Astrocyte (in vitro differentiated cells and primary cell): ENCODE measurements around the gene TPH2. TPM values are rescaled to one million over a fixed set of nuclear protein-coding genes. Genes with fewer than 3 reads are reported as not detected.

ENCODE experiments used
- DNase-seq: peaks from one replicate; pipeline ENCODE4 v3.0.0-alpha.2; 2010; ENCODE audit warnings: low read depth
- FAIRE-seq: peaks from 2 replicates; lab custom pipeline; 2011; peaks lifted over from hg19 to GRCh38; lab: Jason Lieb, UNC
- H2AFZ ChIP-seq: 2 replicates; pipeline ENCODE4 v1.6.0; 2012; ENCODE audit warnings: low read depth, low read length, inconsistent platforms
- H3K27ac ChIP-seq: 2 replicates; pipeline ENCODE4 v1.5.1; 2011; ENCODE audit warnings: low read depth, low read length, inconsistent platforms
- H3K27me3 ChIP-seq: 2 replicates; pipeline ENCODE4 v1.6.0; 2011; ENCODE audit warnings: low read length, inconsistent platforms; ENCODE audit not compliant: insufficient read depth
- H3K36me3 ChIP-seq: 2 replicates; pipeline ENCODE4 v1.5.1; 2011; ENCODE audit warnings: low read length, inconsistent platforms; ENCODE audit not compliant: insufficient read depth
- H3K4me1 ChIP-seq: 2 replicates; pipeline ENCODE4 v1.5.1; 2011; ENCODE audit warnings: low read length, inconsistent platforms; ENCODE audit not compliant: insufficient read depth
- H3K4me2 ChIP-seq: 2 replicates; pipeline ENCODE4 v1.6.0; 2012; ENCODE audit warnings: low read length, inconsistent platforms
- H3K4me3 ChIP-seq: 2 replicates; pipeline ENCODE4 v1.5.1; 2011; ENCODE audit warnings: low read depth, mild to moderate bottlenecking, low read length, inconsistent platforms; ENCODE audit not compliant: insufficient read depth
- H3K79me2 ChIP-seq: 2 replicates; pipeline ENCODE4 v1.6.0; 2012; ENCODE audit warnings: mild to moderate bottlenecking, low read length, inconsistent platforms; ENCODE audit not compliant: insufficient read depth
- H3K9ac ChIP-seq: 2 replicates; pipeline ENCODE4 v1.6.0; 2012; ENCODE audit warnings: mild to moderate bottlenecking, low read length, inconsistent platforms
- H3K9me3 ChIP-seq: 2 replicates; pipeline ENCODE4 v1.5.1; 2012; ENCODE audit warnings: low read depth, mild to moderate bottlenecking, low read length, inconsistent platforms; ENCODE audit not compliant: insufficient read depth
- H4K20me1 ChIP-seq: 2 replicates; pipeline ENCODE4 v1.6.0; 2012; ENCODE audit warnings: low read length, inconsistent platforms; ENCODE audit not compliant: insufficient read depth
- H3K27ac Mint-ChIP-seq: one replicate; pipeline ENCODE4 v1.8.0; 2021; ENCODE audit warnings: mild to moderate bottlenecking, mixed read lengths; ENCODE audit not compliant: unreplicated experiment
- H3K27me3 Mint-ChIP-seq: one replicate; pipeline ENCODE4 v1.8.0; 2021; ENCODE audit warnings: low read depth, mixed read lengths; ENCODE audit not compliant: unreplicated experiment
- H3K36me3 Mint-ChIP-seq: one replicate; pipeline ENCODE4 v1.8.0; 2021; ENCODE audit warnings: low read depth, mixed read lengths; ENCODE audit not compliant: unreplicated experiment
- H3K4me1 Mint-ChIP-seq: one replicate; pipeline ENCODE4 v1.8.0; 2021; ENCODE audit warnings: low read depth, mixed read lengths; ENCODE audit not compliant: unreplicated experiment
- H3K4me3 Mint-ChIP-seq: one replicate; pipeline ENCODE4 v1.8.0; 2021; ENCODE audit warnings: mild to moderate bottlenecking, moderate library complexity, mixed read lengths; ENCODE audit not compliant: unreplicated experiment
- H3K9me3 Mint-ChIP-seq: one replicate; pipeline ENCODE4 v1.8.0; 2021; ENCODE audit warnings: mild to moderate bottlenecking, mixed read lengths; ENCODE audit not compliant: unreplicated experiment
- CTCF ChIP-seq: IDR thresholded peaks from 2 replicates; pipeline ENCODE4 v1.5.1; 2011; ENCODE audit warnings: low read depth, mild to moderate bottlenecking, inconsistent platforms, low read length, moderate library complexity; ENCODE audit not compliant: insufficient read depth
- EZH2 ChIP-seq: IDR thresholded peaks from 2 replicates; pipeline ENCODE4 v1.6.1; 2012; ENCODE audit warnings: mild to moderate bottlenecking, low read length, inconsistent platforms; ENCODE audit not compliant: insufficient read depth
- total RNA-seq: library from RNA; stranded (reverse); gene quantifications from 2 replicates; pipeline ENCODE4 v1.2.1, GENCODE V29; 2021

Gene TPH2
- total RNA-seq, 1 donor from 2014 or later = 0.30 TPM

DNA sequence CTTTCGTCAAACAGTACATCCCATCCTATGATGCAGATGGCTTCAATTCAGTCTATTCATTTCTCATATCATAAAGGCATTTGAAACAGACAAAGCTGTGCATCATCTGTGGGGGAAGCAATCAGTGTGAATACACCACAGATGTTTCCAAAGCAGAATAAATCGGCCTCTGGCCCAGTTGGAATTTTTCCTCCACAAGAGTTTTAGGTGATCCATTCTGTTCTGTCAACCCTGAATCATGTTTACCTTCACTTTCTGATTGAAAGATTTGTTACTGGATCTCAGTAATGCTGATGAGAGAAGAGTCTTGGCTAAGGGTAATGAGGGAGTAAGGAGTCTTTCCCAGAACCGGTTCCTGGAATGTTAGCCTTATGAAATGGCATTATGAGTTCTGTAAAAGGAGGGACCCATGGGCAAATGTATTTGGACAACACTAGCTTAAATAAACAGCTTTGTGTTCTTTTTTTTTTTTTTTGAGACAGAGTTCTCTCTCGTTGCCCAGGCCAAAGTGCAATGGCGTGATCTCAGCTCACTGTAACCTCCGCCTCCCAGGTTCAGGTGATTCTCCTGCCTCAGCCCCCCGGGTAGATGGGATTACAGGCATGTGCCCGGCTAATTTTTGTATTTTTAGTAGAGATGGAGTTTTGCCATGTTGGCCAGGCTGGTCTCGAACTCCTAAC is 62.5 kb downstream of the TPH2 start:
- no peaks in the 10 kb centered on the region for H3K79me2 ChIP-seq
- no peaks in the 10 kb centered on the region for H3K9me3 ChIP-seq
- FAIRE-seq = no peak
- H3K27ac ChIP-seq = no peak overlapping the region
- no peak overlapping the region for H2AFZ ChIP-seq
- H3K4me3 ChIP-seq = no peak overlapping the region
- Mint-ChIP-seq H3K27ac (no peak overlapping the region), H3K4me3 (no peak overlapping the region), H3K36me3 (no peaks in the 10 kb centered on the region), H3K4me1 (peaks cover 15% of the 10 kb centered on the region), H3K27me3 (no peaks in the 10 kb centered on the region), H3K9me3 (no peaks in the 10 kb centered on the region)
- no peak overlapping the region for H3K9ac ChIP-seq
- H3K4me1 ChIP-seq = no peaks in the 10 kb centered on the region
- H3K27me3 ChIP-seq = no peaks in the 10 kb centered on the region
- no peak for DNase-seq
- no peak overlapping the region for H3K4me2 ChIP-seq
- H4K20me1 ChIP-seq = no peaks in the 10 kb centered on the region
- no peaks in the 10 kb centered on the region for H3K36me3 ChIP-seq
- no peak for TF ChIP-seq CTCF
- TF ChIP-seq EZH2 = no peak

DNA sequence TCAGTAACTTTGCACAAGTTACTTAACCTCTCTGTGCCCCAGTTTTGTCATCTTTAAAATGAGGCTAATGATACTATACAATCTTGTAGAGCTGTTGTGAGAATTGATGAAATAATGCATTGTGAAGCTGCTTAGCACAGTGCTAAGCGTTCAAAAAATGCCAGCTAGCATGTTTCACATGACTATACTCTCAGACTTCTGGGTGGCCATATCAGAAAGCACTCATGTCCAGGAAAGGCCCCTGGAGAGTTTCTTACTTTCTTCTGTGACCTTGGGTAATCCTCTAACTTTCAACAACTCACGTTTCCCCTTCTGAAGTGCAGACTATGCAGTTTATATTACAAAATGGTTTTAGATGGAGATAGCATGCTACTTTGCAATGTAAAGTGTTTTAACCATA is 68.1 kb downstream of the TPH2 start:
- no peaks in the 10 kb centered on the region for H3K27me3 ChIP-seq
- Mint-ChIP-seq H3K9me3 (no peaks in the 10 kb centered on the region), H3K36me3 (peaks cover 2% of the 10 kb centered on the region), H3K27me3 (no peaks in the 10 kb centered on the region), H3K4me1 (peaks cover 32% of the 10 kb centered on the region), H3K4me3 (no peak overlapping the region), H3K27ac (peak overlapping the region; percentile 55)
- TF ChIP-seq EZH2 (no peak), CTCF (no peak)
- H2AFZ ChIP-seq = no peak overlapping the region
- no peaks in the 10 kb centered on the region for H3K9me3 ChIP-seq
- H3K4me2 ChIP-seq = no peak overlapping the region
- no peaks in the 10 kb centered on the region for H4K20me1 ChIP-seq
- FAIRE-seq (no peak), DNase-seq (no peak)
- no peaks in the 10 kb centered on the region for H3K36me3 ChIP-seq
- H3K79me2 ChIP-seq = no peaks in the 10 kb centered on the region
- H3K4me3 ChIP-seq = no peak overlapping the region
- no peak overlapping the region for H3K9ac ChIP-seq
- H3K4me1 ChIP-seq = peaks cover 13% of the 10 kb centered on the region
- no peak overlapping the region for H3K27ac ChIP-seq

- Histone ChIP-seq H3K4me2 (peak overlapping the region; percentile 36), H3K4me3 (no peak overlapping the region), H3K9ac (peak overlapping the region; percentile 47), H4K20me1 (no peaks in the 10 kb centered on the region), H3K4me1 (peaks cover 17% of the 10 kb centered on the region), H3K36me3 (no peaks in the 10 kb centered on the region), H3K27me3 (no peaks in the 10 kb centered on the region), H2AFZ (peak overlapping the region; percentile 16), H3K27ac (peak overlapping the region; percentile 66), H3K9me3 (no peaks in the 10 kb centered on the region), H3K79me2 (no peaks in the 10 kb centered on the region)
- no peak overlapping the region for H3K4me3 Mint-ChIP-seq
- DNase-seq = peak; percentile 71
- peaks cover 40% of the 10 kb centered on the region for H3K4me1 Mint-ChIP-seq
- peaks cover 2% of the 10 kb centered on the region for H3K36me3 Mint-ChIP-seq
- FAIRE-seq = no peak
- TF ChIP-seq CTCF (no peak), EZH2 (no peak)
- H3K27me3 Mint-ChIP-seq = no peaks in the 10 kb centered on the region
- peak overlapping the region; percentile 99 for H3K27ac Mint-ChIP-seq
- no peaks in the 10 kb centered on the region for H3K9me3 Mint-ChIP-seq
Measured at GRCh38 chr12:72010356-72010755, 71.7 kb downstream of the TPH2 start.
